GM23338 (cell line): ENCODE data around the gene IFNA10. TPM values are rescaled to one million over a fixed set of nuclear protein-coding genes. Genes with fewer than 3 reads are reported as not detected.
"Not testable (repeated sequence)": the region's sequence is repeated elsewhere in the genome, so short reads cannot be mapped to it uniquely, and the experiment has no call there.

Experiments
- ATAC-seq: fragments of 200-7000 bp; cut with Tn5 transposase; 3 replicates; pipeline ENCODE4 v1.9.1; 2020
- DNase-seq: peaks from one replicate; pipeline ENCODE4 v3.0.0-alpha.2; 2015; ENCODE audit warnings: low spot score
- H2AFZ ChIP-seq: fragments of 200-600 bp; sonication (generic); 2 replicates; pipeline ENCODE4 v1.8.0; 2016; ENCODE audit warnings: antibody characterized with exemption, mild to moderate bottlenecking, moderate library complexity
- H3F3A ChIP-seq: fragments of 200-600 bp; sonication (generic); replicated peaks from 2 replicates; pipeline ENCODE4 v1.8.0; 2017; ENCODE audit warnings: antibody characterized with exemption, mixed run types, low read depth
- H3K27ac ChIP-seq: fragments of 200-600 bp; sonication (generic); 2 replicates; pipeline ENCODE4 v1.6.1; 2016; ENCODE audit warnings: low read depth
- H3K27me3 ChIP-seq: fragments of 200-600 bp; sonication (generic); 2 replicates; pipeline ENCODE4 v1.8.0; 2016; ENCODE audit warnings: mild to moderate bottlenecking, mixed run types, moderate library complexity; ENCODE audit not compliant: insufficient read depth
- H3K36me3 ChIP-seq: fragments of 200-600 bp; sonication (generic); 2 replicates; pipeline ENCODE4 v1.8.0; 2016; ENCODE audit warnings: mild to moderate bottlenecking; ENCODE audit not compliant: insufficient read depth
- H3K4me1 ChIP-seq: fragments of 200-600 bp; sonication (generic); 2 replicates; pipeline ENCODE4 v1.8.0; 2016; ENCODE audit warnings: mild to moderate bottlenecking, moderate library complexity; ENCODE audit not compliant: insufficient read depth
- H3K4me2 ChIP-seq: fragments of 200-600 bp; sonication (generic); 2 replicates; pipeline ENCODE4 v1.7.1; 2017; ENCODE audit warnings: mixed run types
- H3K4me3 ChIP-seq: fragments of 200-600 bp; sonication (generic); 2 replicates; pipeline ENCODE4 v1.6.1; 2016; ENCODE audit warnings: mixed run types
- H3K79me2 ChIP-seq: fragments of 200-600 bp; sonication (generic); replicated peaks from 2 replicates; pipeline ENCODE4 v1.8.0; 2017; ENCODE audit warnings: mild to moderate bottlenecking; ENCODE audit not compliant: insufficient read depth
- H3K9me2 ChIP-seq: fragments of 200-600 bp; sonication (generic); 2 replicates; pipeline ENCODE4 v1.8.0; 2017; ENCODE audit not compliant: insufficient read depth
- H4K20me1 ChIP-seq: fragments of 200-600 bp; sonication (generic); replicated peaks from 2 replicates; pipeline ENCODE4 v1.8.0; 2017; ENCODE audit warnings: mild to moderate bottlenecking; ENCODE audit not compliant: insufficient read depth
- H3K27ac Mint-ChIP-seq: 2 replicates; pipeline ENCODE4 v1.8.0; 2020; ENCODE audit warnings: inconsistent platforms, mild to moderate bottlenecking, moderate library complexity, mixed read lengths
- H3K27me3 Mint-ChIP-seq: 3 replicates; pipeline ENCODE4 v1.8.0; 2022; ENCODE audit warnings: low read depth, mild to moderate bottlenecking, moderate library complexity, mixed read lengths, inconsistent platforms; ENCODE audit not compliant: insufficient read depth, poor library complexity
- H3K36me3 Mint-ChIP-seq: 3 replicates; pipeline ENCODE4 v1.8.0; 2021; ENCODE audit warnings: low read depth, mild to moderate bottlenecking, inconsistent platforms, moderate library complexity, mixed read lengths
- H3K4me1 Mint-ChIP-seq: 3 replicates; pipeline ENCODE4 v1.8.0; 2020; ENCODE audit warnings: mild to moderate bottlenecking, inconsistent platforms, mixed read lengths
- H3K4me3 Mint-ChIP-seq: 3 replicates; pipeline ENCODE4 v1.8.0; 2021; ENCODE audit warnings: moderate library complexity, mild to moderate bottlenecking, inconsistent platforms, mixed read lengths
- H3K9me3 Mint-ChIP-seq: 3 replicates; pipeline ENCODE4 v1.8.0; 2020; ENCODE audit warnings: moderate library complexity, mild to moderate bottlenecking, inconsistent platforms, mixed read lengths
- CTCF ChIP-seq, 2 experiments: fragments of 200-600 bp in 1 of 2; sonication (generic) in 1 of 2; conservative IDR thresholded peaks; 2 replicates each; pipeline versions ENCODE4 v1.5.1 to v1.6.1; 2016 to 2017; ENCODE audit warnings: antibody characterized with exemption in 2 of 2, low read depth in 2 of 2, mild to moderate bottlenecking in 2 of 2, moderate library complexity in 1 of 2
- ETS1 ChIP-seq: IDR thresholded peaks from 2 replicates; pipeline ENCODE4 v1.6.1; 2016; ENCODE audit warnings: antibody characterized with exemption
- EZH2 ChIP-seq: fragments of 200-600 bp; sonication (generic); IDR thresholded peaks from one replicate; pipeline ENCODE4 v1.8.0; 2017; ENCODE audit warnings: antibody characterized with exemption, mild to moderate bottlenecking, low read depth; ENCODE audit not compliant: unreplicated experiment
- POLR2AphosphoS5 ChIP-seq: IDR thresholded peaks from 2 replicates; pipeline ENCODE4 v1.6.1; 2016; ENCODE audit warnings: antibody characterized with exemption, low read depth
- STAT1 ChIP-seq: IDR thresholded peaks from one replicate; pipeline ENCODE4 v1.6.1; 2016; ENCODE audit warnings: antibody characterized with exemption; ENCODE audit not compliant: unreplicated experiment
- ZNF114 ChIP-seq: fragments of 250-450 bp; sonication (Bioruptor Pico); IDR thresholded peaks from 2 replicates; pipeline ENCODE4 v1.5.0; 2020; ENCODE audit warnings: mild to moderate bottlenecking, moderate library complexity
- polyA plus RNA-seq: library from polyadenylated mRNA; unstranded; fragments of >200 nt; fragmentation: Nextera tagmentation; extraction: Ambion mirVana; gene quantifications from 2 replicates; pipeline ENCODE4 v1.2.1, GENCODE V29; 2016
- total RNA-seq: library from RNA; depleted of rRNA; stranded (reverse); fragments of >200 nt; shearing (Covaris generic); gene quantifications from 2 replicates; pipeline ENCODE4 v1.2.3, GENCODE V29; 2014
- TF ChIP-seq, protein P1 (sequence below): fragments of 250-450 bp; sonication (Bioruptor Pico); IDR thresholded peaks from 2 replicates; pipeline ENCODE4 v1.5.0; 2020; ENCODE audit warnings: mild to moderate bottlenecking, moderate library complexity

The IFNA10 gene
- total and polyA plus RNA-seq, 2 experiments from 2014 or later: not detected

- not testable (repeated sequence) for H3K36me3 Mint-ChIP-seq, H3K27ac ChIP-seq, H3K27me3 Mint-ChIP-seq, H3K4me3 ChIP-seq, H3K4me1 Mint-ChIP-seq, H4K20me1 ChIP-seq, H3K9me3 Mint-ChIP-seq, H3K36me3 ChIP-seq, H3K4me3 Mint-ChIP-seq, H3K4me1 ChIP-seq, H3K4me2 ChIP-seq, H3K27ac Mint-ChIP-seq, H3F3A ChIP-seq, H3K9me2 ChIP-seq, H3K27me3 ChIP-seq, H3K79me2 ChIP-seq, H2AFZ ChIP-seq
- DNase-seq: peak; percentile 79
- ATAC-seq: peak; percentile 93
- TF ChIP-seq CTCF (conservative IDR thresholded peaks at IDR 0.05; ENCODE audit: low read depth in 2 of 2): peak; percentile 65 to 82
Measured at GRCh38 chr9:21235468-21236359, 28.8 kb upstream of the IFNA10 start.

DNA sequence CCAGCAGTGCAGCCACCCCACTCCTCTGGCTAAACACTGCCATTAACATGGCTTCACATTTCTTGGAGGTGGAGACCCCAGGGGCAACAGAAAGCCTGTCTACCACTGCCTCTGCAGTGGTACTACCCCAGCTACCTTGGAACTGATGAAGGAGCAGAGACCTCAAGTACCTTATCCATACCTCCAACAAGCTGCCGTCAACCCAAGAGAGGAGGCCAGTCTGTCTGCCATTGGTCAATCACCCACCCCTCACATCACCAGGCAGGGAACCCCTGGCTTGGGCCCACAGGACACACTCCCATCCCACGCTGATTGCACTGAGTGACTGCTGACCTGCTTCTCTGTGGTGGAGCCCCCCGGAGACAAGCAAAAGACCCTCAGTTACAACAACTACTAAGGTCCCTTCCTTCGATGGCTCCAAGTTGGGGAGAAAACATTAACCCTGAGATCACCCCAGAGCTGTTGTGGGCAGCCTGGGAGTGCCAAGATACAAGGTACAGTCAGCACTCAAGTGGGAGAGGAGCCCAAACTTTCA lies 27.3 kb upstream of the IFNA10 start:
- H3K27me3 ChIP-seq: no peaks in the 10 kb centered on the region
- no peaks in the 10 kb centered on the region for H3K36me3 Mint-ChIP-seq
- no peaks in the 10 kb centered on the region for H3K9me3 Mint-ChIP-seq
- H2AFZ ChIP-seq: no peak overlapping the region
- H3K4me3 Mint-ChIP-seq: no peak overlapping the region
- H3K4me1 Mint-ChIP-seq: no peaks in the 10 kb centered on the region
- no peak overlapping the region for H3K27ac Mint-ChIP-seq
- no peaks in the 10 kb centered on the region for H3F3A ChIP-seq
- no peaks in the 10 kb centered on the region for H3K9me2 ChIP-seq
- H3K4me3 ChIP-seq: no peak overlapping the region
- peaks cover 4% of the 10 kb centered on the region for H3K27me3 Mint-ChIP-seq
- DNase-seq (no peak), ATAC-seq (no peak)
- no peak overlapping the region for H3K27ac ChIP-seq
- no peaks in the 10 kb centered on the region for H3K4me1 ChIP-seq
- H3K79me2 ChIP-seq: no peaks in the 10 kb centered on the region
- no peak overlapping the region for H3K4me2 ChIP-seq
- H4K20me1 ChIP-seq: no peaks in the 10 kb centered on the region
- no peaks in the 10 kb centered on the region for H3K36me3 ChIP-seq
- TF ChIP-seq POLR2AphosphoS5: no peak
- TF ChIP-seq, protein P1, sequence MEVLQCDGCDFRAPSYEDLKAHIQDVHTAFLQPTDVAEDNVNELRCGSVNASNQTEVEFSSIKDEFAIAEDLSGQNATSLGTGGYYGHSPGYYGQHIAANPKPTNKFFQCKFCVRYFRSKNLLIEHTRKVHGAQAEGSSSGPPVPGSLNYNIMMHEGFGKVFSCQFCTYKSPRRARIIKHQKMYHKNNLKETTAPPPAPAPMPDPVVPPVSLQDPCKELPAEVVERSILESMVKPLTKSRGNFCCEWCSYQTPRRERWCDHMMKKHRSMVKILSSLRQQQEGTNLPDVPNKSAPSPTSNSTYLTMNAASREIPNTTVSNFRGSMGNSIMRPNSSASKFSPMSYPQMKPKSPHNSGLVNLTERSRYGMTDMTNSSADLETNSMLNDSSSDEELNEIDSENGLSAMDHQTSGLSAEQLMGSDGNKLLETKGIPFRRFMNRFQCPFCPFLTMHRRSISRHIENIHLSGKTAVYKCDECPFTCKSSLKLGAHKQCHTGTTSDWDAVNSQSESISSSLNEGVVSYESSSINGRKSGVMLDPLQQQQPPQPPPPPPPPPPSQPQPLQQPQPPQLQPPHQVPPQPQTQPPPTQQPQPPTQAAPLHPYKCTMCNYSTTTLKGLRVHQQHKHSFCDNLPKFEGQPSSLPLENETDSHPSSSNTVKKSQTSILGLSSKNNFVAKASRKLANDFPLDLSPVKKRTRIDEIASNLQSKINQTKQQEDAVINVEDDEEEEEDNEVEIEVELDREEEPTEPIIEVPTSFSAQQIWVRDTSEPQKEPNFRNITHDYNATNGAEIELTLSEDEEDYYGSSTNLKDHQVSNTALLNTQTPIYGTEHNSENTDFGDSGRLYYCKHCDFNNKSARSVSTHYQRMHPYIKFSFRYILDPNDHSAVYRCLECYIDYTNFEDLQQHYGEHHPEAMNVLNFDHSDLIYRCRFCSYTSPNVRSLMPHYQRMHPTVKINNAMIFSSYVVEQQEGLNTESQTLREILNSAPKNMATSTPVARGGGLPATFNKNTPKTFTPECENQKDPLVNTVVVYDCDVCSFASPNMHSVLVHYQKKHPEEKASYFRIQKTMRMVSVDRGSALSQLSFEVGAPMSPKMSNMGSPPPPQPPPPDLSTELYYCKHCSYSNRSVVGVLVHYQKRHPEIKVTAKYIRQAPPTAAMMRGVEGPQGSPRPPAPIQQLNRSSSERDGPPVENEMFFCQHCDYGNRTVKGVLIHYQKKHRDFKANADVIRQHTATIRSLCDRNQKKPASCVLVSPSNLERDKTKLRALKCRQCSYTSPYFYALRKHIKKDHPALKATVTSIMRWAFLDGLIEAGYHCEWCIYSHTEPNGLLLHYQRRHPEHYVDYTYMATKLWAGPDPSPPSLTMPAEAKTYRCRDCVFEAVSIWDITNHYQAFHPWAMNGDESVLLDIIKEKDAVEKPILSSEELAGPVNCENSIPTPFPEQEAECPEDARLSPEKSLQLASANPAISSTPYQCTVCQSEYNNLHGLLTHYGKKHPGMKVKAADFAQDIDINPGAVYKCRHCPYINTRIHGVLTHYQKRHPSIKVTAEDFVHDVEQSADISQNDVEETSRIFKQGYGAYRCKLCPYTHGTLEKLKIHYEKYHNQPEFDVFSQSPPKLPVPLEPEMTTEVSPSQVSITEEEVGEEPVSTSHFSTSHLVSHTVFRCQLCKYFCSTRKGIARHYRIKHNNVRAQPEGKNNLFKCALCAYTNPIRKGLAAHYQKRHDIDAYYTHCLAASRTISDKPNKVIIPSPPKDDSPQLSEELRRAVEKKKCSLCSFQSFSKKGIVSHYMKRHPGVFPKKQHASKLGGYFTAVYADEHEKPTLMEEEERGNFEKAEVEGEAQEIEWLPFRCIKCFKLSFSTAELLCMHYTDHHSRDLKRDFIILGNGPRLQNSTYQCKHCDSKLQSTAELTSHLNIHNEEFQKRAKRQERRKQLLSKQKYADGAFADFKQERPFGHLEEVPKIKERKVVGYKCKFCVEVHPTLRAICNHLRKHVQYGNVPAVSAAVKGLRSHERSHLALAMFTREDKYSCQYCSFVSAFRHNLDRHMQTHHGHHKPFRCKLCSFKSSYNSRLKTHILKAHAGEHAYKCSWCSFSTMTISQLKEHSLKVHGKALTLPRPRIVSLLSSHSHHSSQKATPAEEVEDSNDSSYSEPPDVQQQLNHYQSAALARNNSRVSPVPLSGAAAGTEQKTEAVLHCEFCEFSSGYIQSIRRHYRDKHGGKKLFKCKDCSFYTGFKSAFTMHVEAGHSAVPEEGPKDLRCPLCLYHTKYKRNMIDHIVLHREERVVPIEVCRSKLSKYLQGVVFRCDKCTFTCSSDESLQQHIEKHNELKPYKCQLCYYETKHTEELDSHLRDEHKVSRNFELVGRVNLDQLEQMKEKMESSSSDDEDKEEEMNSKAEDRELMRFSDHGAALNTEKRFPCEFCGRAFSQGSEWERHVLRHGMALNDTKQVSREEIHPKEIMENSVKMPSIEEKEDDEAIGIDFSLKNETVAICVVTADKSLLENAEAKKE (CRISPR knock-in tag): no peak
- no peak for TF ChIP-seq CTCF (conservative IDR thresholded peaks at IDR 0.05; ENCODE audit: low read depth in 2 of 2)
- TF ChIP-seq STAT1: no peak
- TF ChIP-seq ETS1: no peak
- no peak for TF ChIP-seq EZH2
- TF ChIP-seq ZNF114 (CRISPR knock-in tag): no peak
